ENCODE data around the gene DLL4. TPM values are rescaled to one million over a fixed set of nuclear protein-coding genes. Genes with fewer than 3 reads are reported as not detected.
A peak's percentile ranks its signal among the peaks of the same experiment; 100 is the strongest.

DLL4 gene
- total RNA-seq, 1 donor from 2014 or later: 1.1 TPM

DNA sequence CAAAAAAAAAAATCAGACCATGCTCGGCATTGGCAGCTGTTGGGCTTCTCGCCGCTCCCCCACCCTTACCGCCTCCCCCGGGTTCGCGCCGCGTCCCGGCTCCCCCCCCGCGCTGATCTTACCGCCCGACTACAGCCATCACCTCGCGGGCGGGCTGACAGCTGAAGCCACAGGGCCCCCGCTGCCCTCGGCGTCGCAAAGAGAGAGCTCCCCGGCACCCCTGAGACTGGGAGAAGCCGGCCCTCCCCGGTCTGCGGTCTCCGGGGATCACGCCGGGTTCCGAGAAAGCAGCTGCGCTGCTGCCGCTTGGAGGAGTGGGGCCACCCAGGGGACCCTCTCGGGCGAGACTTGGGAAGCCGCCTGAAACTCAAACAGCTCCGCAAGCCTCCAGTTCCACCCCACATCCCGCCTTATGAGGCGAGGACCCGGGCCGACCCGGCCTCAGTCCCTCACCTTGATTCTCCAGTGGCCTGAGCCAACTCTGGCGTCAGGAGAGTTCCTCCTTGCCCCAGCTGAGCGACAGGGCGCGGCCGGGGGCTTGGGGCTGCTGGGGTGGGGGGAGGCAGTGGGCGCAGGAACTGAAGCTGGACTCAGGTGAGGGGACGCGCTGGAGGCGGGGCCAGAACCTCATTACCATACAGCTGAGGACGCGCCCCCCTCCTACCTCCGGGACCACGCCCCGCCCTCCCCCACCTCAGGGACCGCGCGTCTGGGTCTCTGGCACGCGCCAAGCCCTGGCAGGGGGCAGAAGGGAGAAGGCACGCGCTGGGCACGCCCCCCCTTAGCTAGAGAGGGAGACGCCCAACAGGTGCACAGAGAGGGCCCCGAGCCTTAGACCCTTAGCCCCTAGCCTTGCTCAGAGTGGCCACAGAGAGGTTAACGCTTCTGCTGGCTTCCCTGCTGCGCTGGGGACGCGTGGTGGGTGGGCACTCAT, 1.0 kb upstream of the DLL4 start:
- ATAC-seq: peak; percentile 2

GRCh38 chr15:40929660-40930429, 705 bp downstream of the DLL4 start:
- ATAC-seq: no peak

GRCh38 chr15:40930430-40931299, 1.5 kb downstream of the DLL4 start:
- ATAC-seq: peak; percentile 11

- no peak for ATAC-seq
These were observed 2.4 kb downstream of the DLL4 start for GRCh38 chr15:40931300-40932142.

- no peak for ATAC-seq
These were observed 3.0 kb downstream of the DLL4 start for GRCh38 chr15:40932156-40932555.

DNA sequence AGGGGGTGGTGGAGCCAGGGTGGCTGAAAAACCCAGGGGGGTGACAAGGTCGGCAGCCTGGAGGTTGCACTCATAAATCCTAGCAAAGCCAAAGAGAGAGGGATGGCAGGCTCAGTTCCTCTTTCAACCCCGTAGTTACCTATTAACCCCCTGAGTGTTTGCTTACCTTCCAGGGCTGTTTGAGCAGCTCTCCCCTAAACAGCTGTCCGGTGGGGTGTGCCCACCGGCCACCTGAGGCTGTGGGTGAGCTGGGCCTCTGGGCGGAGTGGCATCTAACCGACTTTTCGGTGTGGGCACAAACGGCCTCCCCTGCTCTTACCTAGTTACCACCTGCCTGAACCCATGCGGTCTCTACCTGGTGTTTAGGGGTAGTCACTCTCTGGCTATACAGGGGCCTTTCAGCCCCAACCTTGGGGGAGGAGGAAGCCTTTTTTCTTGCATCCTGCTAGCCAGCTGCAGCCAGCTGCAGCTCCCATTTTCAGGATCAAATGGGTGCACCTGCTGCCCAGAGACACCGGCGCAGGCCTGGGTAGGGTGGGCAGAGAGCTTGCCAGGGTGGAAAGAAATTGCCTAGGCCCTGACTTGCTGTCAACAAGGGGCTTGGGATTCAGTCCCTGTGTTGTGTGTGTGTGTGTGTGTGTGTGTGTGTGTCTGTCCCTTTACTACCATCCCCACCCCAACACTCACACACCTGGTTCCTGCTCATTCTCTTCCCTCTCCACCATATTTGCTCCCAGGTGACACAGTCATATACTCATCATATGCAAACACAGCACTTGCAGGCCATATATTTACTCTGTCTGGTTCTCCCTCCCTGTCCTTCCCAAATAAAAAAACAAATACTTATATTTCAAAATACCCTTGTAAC, 3.7 kb downstream of the DLL4 start:
- no peak for ATAC-seq

DNA sequence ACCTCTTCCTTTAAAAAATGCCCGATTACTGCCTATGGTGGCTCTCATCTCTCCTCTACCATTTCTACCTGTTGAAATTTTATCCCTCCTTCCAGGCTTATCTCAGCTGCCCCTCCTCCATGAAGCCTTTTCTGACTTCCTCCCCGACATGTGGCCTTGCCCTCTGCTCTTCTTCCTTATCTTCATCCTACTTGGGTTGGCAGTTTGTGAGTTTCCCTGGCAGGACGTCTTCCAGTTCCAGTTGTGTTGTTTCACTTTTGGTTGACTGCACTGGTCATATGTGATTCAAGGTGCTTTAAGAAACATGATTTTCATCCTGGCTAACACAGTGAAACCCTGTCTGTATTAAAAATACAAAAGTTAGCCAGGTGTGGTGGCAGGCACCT, 4.4 kb downstream of the DLL4 start:
- ATAC-seq: no peak

DNA sequence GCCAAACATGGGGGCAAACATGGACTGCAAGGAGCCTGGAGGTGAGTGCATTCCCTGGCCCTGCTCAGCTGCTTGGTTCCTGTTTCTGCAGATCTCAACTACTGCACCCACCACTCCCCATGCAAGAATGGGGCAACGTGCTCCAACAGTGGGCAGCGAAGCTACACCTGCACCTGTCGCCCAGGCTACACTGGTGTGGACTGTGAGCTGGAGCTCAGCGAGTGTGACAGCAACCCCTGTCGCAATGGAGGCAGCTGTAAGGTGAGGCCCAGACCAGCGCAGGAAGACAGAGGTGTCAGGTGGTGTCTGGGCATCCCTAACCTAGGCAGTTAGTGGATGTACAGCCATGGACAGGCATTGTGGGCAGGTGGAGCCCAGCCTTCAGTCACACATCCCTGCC, 5.3 kb downstream of the DLL4 start:
- no peak for ATAC-seq

- no peak for ATAC-seq
These were observed 7.1 kb downstream of the DLL4 start for GRCh38 chr15:40936234-40936708.

DNA sequence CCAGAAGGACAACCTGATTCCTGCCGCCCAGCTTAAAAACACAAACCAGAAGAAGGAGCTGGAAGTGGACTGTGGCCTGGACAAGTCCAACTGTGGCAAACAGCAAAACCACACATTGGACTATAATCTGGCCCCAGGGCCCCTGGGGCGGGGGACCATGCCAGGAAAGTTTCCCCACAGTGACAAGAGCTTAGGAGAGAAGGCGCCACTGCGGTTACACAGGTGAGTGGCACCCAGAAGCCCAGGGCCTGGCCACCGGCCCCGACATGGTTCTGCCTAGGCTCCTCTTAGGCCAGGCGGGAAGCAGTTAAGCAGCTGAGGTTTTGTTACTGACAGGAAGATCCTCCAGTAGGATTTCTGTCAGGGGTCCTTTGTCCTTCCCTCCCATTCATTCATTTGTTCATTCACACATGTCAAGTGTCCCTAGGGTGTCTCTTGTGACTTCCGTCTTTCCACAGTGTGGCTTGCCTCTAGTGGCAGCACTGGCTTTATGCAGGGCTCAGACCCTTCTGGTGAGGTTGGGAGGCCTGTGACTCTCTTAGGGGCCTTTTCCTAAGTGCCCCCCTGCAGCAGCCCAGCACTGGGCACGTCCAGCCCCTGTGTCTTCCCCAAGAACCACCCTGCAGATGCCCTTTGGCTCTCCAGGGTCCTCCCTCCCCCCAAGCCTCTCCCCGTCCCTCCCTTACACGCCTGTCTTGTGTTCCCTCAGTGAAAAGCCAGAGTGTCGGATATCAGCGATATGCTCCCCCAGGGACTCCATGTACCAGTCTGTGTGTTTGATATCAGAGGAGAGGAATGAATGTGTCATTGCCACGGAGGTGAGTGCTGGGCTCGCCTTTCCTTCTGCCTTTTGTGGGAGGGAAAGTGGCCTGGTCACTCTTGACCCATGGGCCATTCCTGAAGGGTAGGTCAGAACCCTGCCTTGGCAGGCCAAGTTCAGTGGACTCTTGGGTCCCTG, 7.8 kb downstream of the DLL4 start:
- ATAC-seq: no peak

GRCh38 chr15:40937762-40938535, 8.8 kb downstream of the DLL4 start:
- peak; percentile 48 for ATAC-seq

DNA sequence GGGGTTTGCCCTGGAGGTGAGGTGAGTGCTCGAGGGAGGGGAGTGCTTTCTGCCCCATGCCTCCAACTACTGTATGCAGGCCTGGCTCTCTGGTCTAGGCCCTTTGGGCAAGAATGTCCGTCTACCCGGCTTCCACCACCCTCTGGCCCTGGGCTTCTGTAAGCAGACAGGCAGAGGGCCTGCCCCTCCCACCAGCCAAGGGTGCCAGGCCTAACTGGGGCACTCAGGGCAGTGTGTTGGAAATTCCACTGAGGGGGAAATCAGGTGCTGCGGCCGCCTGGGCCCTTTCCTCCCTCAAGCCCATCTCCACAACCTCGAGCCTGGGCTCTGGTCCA, 9.4 kb downstream of the DLL4 start:
- ATAC-seq: no peak

GRCh38 chr15:40940296-40940801, 11.2 kb downstream of the DLL4 start:
- ATAC-seq: no peak

DNA sequence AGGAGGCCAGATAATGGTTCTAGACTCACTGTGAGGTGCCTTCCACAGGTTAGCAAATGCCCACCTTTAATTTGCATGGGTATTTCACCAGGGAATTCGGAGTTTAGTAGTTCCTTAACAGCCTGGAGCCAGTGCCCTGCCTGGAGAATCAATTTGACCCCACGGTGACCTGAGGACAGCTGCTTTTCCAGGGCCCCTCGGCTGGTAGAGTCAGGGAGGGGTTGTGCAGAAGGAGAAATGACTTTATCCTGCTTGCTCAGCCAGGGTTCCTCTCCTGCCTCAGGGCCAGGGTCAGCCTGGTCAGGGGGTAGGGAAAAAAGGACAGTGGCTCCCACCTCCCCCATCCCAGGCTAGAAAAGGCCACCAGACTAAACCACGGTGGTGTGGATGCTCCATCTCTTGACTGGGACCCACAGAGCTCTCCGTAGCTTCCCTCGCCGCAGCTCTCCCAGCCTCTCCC, 12.0 kb downstream of the DLL4 start:
- no peak for ATAC-seq

DNA sequence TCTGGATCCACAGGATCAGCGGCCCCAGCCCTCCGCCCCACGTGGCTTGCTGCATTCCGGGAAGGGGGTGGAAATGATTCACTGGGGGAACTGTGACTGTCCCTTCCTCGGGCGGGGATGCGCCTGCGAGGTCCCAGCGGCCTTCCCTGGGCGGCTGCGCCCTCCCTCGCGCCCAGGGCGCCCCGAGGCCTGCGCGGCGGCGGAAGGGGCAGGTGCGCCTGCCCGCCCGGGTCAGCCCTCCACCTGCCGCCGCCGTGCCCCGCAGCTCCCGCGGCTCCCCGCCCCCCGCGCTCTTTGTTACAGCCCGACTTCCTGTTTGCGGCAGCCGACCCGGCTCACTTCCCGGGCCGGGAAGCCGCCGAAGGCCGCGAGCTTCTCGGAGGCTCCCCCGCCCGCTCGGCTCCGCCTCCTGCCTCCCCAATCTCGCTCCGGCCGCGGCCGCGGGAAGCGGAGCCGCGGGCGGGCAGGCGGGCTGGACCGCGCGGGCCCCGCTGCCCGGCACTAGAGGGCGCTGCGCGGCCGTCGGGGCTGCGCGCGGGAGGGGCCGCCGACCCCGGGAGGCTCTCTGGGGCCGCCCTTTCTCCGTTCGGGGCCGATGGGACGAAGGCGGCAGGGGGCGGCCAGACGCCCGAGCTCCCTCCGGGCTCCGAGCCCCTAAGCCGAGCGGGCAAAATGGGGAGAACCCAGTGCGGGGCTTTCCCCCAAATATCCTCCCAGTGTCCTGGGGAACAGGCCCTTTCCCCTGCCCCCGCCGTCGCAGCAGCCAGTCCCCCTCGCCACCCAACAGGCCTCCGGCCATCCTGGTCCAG, 12.6 kb downstream of the DLL4 start:
- ATAC-seq: peak; percentile 80

- ATAC-seq: peak; percentile 3
These were observed 13.3 kb downstream of the DLL4 start for GRCh38 chr15:40942337-40942854.

DNA sequence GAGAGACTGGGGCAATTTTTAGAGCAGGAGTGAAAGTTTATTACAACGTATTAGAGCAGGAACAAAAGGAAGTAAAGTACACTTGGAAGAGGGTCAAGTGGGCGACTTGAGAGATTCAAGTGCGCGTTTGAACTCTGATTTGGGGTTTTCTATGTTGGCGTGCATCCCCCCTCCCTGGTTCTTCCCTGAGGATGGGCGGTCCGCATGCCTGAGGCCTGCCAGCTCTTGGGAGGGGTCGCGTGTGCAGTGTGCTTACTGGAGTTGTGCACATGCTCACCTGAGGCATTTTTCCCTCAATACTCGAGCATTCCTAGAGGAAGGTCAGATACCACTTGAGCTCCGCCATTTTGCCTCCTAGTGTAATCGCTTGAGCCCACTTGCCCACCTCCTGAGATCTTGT, 13.7 kb downstream of the DLL4 start:
- no peak for ATAC-seq
